H1 (cell line): ENCODE results near the gene ANK2. TPM values are rescaled to one million over a fixed set of nuclear protein-coding genes. Genes with fewer than 3 reads are reported as not detected.

Source experiments
- ASH2L ChIP-seq: fragments of 200-600, 300-600 bp; sonication (generic); IDR thresholded peaks from one replicate; pipeline ENCODE4 v1.7.1; 2017; ENCODE audit warnings: low read length
- BRCA1 ChIP-seq: IDR thresholded peaks from 2 replicates; pipeline ENCODE4 v1.6.1; 2012; ENCODE audit warnings: low read depth, low read length, improper control_type of control experiment
- SAP30 ChIP-seq: fragments of 300-600 bp; sonication (generic); IDR thresholded peaks from 2 replicates; pipeline ENCODE4 v1.7.1; 2012; ENCODE audit warnings: low read length, moderate library complexity, mild to moderate bottlenecking, inconsistent platforms; ENCODE audit not compliant: insufficient read depth, insufficient replicate concordance
- TCF12 ChIP-seq: IDR thresholded peaks from 2 replicates; pipeline ENCODE4 v1.6.1; 2011; ENCODE audit warnings: low read depth, mild to moderate bottlenecking, low read length
- ZNF274 ChIP-seq: IDR thresholded peaks from 2 replicates; pipeline ENCODE4 v1.7.0; 2012; ENCODE audit warnings: low read length, borderline replicate concordance; ENCODE audit errors: extremely low read depth
- polyA plus RNA-seq, 7 experiments: library from polyadenylated mRNA; depleted of rRNA in 3 of 7; stranded (reverse) in 5 of 7; unstranded in 2 of 7; fragments of >200 nt in 5 of 7; fragments of 200-250 nt in 2 of 7; gene quantifications; 1 replicate in 5 of 7; 2 replicates in 1 of 7; 4 replicates in 1 of 7; pipeline versions ENCODE4 v1.2.1 to v1.2.3, GENCODE V29; 2011 to 2013; ENCODE audit warnings: missing spikeins in 2 of 7, mixed read lengths in 2 of 7
- total RNA-seq: library from RNA; stranded (reverse); fragmentation: NEBNext Ultra II Directional; extraction: Animal tissue kit (Norgen Biotek cat#: 25700); gene quantifications from 2 replicates; pipeline ENCODE4 v1.2.1, GENCODE V29; 2021
- TF ChIP-seq, protein P1 (sequence below): fragments of 300-600 bp; sonication (generic); IDR thresholded peaks from 2 replicates; pipeline ENCODE4 v1.7.1; 2012; ENCODE audit warnings: low read length, moderate library complexity, mild to moderate bottlenecking, inconsistent platforms; ENCODE audit not compliant: insufficient replicate concordance
- TF ChIP-seq, protein P2 (sequence below): IDR thresholded peaks from 2 replicates; pipeline ENCODE4 v1.6.1; 2011; ENCODE audit warnings: low read length, improper control_type of control experiment

The ANK2 gene
- total and polyA plus RNA-seq, 2 of the 8 experiments (the other 6 are each of a cell fraction or from before 2014, with no cell fraction given) = 14.2 to 35.1 TPM

DNA sequence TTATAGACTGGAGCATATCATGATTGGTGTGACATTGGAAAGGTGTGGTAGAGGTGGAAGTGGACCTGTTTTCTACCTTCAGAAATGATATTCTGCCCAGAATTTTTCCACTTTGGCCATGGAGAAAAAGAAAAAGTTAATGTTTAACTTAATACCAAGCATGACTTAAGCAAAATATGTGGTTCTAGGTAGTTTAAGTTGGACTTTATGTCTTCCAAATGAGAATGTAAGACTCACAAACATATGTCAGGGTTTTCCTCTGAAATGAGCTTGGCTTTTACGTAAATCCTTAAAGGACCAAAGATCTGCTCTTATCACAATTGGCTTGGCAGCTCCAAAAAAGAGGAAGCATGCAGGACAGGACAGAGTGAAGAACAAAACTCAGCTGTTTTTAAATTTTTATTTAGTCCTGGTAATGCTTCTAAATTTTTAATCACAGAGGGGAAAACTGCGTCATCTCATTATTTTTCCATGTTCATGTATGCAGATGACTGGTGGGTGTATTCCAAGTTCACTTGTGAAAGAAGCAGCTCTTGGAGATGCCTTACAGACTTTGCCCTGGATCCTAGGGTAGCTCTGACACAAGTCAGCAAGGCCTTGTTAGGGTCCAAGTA is 98.2 kb downstream of the ANK2 start (continued):
- TF ChIP-seq, protein P1, sequence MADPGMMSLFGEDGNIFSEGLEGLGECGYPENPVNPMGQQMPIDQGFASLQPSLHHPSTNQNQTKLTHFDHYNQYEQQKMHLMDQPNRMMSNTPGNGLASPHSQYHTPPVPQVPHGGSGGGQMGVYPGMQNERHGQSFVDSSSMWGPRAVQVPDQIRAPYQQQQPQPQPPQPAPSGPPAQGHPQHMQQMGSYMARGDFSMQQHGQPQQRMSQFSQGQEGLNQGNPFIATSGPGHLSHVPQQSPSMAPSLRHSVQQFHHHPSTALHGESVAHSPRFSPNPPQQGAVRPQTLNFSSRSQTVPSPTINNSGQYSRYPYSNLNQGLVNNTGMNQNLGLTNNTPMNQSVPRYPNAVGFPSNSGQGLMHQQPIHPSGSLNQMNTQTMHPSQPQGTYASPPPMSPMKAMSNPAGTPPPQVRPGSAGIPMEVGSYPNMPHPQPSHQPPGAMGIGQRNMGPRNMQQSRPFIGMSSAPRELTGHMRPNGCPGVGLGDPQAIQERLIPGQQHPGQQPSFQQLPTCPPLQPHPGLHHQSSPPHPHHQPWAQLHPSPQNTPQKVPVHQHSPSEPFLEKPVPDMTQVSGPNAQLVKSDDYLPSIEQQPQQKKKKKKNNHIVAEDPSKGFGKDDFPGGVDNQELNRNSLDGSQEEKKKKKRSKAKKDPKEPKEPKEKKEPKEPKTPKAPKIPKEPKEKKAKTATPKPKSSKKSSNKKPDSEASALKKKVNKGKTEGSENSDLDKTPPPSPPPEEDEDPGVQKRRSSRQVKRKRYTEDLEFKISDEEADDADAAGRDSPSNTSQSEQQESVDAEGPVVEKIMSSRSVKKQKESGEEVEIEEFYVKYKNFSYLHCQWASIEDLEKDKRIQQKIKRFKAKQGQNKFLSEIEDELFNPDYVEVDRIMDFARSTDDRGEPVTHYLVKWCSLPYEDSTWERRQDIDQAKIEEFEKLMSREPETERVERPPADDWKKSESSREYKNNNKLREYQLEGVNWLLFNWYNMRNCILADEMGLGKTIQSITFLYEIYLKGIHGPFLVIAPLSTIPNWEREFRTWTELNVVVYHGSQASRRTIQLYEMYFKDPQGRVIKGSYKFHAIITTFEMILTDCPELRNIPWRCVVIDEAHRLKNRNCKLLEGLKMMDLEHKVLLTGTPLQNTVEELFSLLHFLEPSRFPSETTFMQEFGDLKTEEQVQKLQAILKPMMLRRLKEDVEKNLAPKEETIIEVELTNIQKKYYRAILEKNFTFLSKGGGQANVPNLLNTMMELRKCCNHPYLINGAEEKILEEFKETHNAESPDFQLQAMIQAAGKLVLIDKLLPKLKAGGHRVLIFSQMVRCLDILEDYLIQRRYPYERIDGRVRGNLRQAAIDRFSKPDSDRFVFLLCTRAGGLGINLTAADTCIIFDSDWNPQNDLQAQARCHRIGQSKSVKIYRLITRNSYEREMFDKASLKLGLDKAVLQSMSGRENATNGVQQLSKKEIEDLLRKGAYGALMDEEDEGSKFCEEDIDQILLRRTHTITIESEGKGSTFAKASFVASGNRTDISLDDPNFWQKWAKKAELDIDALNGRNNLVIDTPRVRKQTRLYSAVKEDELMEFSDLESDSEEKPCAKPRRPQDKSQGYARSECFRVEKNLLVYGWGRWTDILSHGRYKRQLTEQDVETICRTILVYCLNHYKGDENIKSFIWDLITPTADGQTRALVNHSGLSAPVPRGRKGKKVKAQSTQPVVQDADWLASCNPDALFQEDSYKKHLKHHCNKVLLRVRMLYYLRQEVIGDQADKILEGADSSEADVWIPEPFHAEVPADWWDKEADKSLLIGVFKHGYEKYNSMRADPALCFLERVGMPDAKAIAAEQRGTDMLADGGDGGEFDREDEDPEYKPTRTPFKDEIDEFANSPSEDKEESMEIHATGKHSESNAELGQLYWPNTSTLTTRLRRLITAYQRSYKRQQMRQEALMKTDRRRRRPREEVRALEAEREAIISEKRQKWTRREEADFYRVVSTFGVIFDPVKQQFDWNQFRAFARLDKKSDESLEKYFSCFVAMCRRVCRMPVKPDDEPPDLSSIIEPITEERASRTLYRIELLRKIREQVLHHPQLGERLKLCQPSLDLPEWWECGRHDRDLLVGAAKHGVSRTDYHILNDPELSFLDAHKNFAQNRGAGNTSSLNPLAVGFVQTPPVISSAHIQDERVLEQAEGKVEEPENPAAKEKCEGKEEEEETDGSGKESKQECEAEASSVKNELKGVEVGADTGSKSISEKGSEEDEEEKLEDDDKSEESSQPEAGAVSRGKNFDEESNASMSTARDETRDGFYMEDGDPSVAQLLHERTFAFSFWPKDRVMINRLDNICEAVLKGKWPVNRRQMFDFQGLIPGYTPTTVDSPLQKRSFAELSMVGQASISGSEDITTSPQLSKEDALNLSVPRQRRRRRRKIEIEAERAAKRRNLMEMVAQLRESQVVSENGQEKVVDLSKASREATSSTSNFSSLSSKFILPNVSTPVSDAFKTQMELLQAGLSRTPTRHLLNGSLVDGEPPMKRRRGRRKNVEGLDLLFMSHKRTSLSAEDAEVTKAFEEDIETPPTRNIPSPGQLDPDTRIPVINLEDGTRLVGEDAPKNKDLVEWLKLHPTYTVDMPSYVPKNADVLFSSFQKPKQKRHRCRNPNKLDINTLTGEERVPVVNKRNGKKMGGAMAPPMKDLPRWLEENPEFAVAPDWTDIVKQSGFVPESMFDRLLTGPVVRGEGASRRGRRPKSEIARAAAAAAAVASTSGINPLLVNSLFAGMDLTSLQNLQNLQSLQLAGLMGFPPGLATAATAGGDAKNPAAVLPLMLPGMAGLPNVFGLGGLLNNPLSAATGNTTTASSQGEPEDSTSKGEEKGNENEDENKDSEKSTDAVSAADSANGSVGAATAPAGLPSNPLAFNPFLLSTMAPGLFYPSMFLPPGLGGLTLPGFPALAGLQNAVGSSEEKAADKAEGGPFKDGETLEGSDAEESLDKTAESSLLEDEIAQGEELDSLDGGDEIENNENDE = no peak
- TF ChIP-seq ASH2L (no peak), TCF12 (no peak), BRCA1 (no peak), SAP30 (no peak), ZNF274 (no peak)
- TF ChIP-seq, protein P2, sequence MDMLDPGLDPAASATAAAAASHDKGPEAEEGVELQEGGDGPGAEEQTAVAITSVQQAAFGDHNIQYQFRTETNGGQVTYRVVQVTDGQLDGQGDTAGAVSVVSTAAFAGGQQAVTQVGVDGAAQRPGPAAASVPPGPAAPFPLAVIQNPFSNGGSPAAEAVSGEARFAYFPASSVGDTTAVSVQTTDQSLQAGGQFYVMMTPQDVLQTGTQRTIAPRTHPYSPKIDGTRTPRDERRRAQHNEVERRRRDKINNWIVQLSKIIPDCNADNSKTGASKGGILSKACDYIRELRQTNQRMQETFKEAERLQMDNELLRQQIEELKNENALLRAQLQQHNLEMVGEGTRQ = no peak
- TF ChIP-seq, all 59 proteins: peak for 0
